Osteoblast (primary cell): ENCODE results near the gene ZBTB44. TPM values are rescaled to one million over a fixed set of nuclear protein-coding genes. Genes with fewer than 3 reads are reported as not detected.
"Not testable (repeated sequence)": the region's sequence is repeated elsewhere in the genome, so short reads cannot be mapped to it uniquely, and the experiment has no call there.

Source experiments
- DNase-seq: peaks from one replicate; pipeline ENCODE4 v3.0.0; 2011; ENCODE audit warnings: low spot score, mixed read lengths; ENCODE audit not compliant: insufficient read length; ENCODE audit errors: missing footprints
- H2AFZ ChIP-seq: 2 replicates; pipeline ENCODE4 v1.6.0; 2011; ENCODE audit warnings: mild to moderate bottlenecking, low read length
- H3K27ac ChIP-seq: 2 replicates; pipeline ENCODE4 v1.5.1; 2011; ENCODE audit warnings: mild to moderate bottlenecking, low read depth, low read length, moderate library complexity
- H3K27me3 ChIP-seq: 2 replicates; pipeline ENCODE4 v1.6.0; 2012; ENCODE audit warnings: mild to moderate bottlenecking, control low read depth, inconsistent platforms, low read length, moderate library complexity; ENCODE audit not compliant: insufficient read depth
- H3K36me3 ChIP-seq: 2 replicates; pipeline ENCODE4 v1.5.1; 2011; ENCODE audit warnings: mild to moderate bottlenecking, low read length, control low read depth, moderate library complexity; ENCODE audit not compliant: insufficient read depth
- H3K4me1 ChIP-seq: 2 replicates; pipeline ENCODE4 v1.5.1; 2011; ENCODE audit warnings: mild to moderate bottlenecking, low read length, control low read depth, moderate library complexity; ENCODE audit not compliant: insufficient read depth
- H3K4me2 ChIP-seq: 2 replicates; pipeline ENCODE4 v1.6.0; 2011; ENCODE audit warnings: mild to moderate bottlenecking, low read length; ENCODE audit not compliant: insufficient read depth
- H3K4me3 ChIP-seq: fragments of 200-600 bp; sonication (generic); 3 replicates; pipeline ENCODE4 v1.5.1; 2012; ENCODE audit warnings: mild to moderate bottlenecking, low read length, inconsistent platforms; ENCODE audit not compliant: insufficient read depth
- H3K79me2 ChIP-seq: 2 replicates; pipeline ENCODE4 v1.6.0; 2012; ENCODE audit warnings: mild to moderate bottlenecking, low read length, control low read depth, inconsistent platforms; ENCODE audit not compliant: insufficient read depth
- H3K9me3 ChIP-seq: 2 replicates; pipeline ENCODE4 v1.5.1; 2011; ENCODE audit warnings: low read depth, low read length, control low read depth
- H4K20me1 ChIP-seq: 2 replicates; pipeline ENCODE4 v1.6.0; 2012; ENCODE audit warnings: mild to moderate bottlenecking, low read length, control low read depth; ENCODE audit not compliant: insufficient read depth
- CTCF ChIP-seq: IDR thresholded peaks from 2 replicates; pipeline ENCODE4 v1.5.1; 2011; ENCODE audit warnings: mild to moderate bottlenecking, low read depth, low read length, moderate library complexity; ENCODE audit errors: extremely low read depth
- total RNA-seq: library from RNA; depleted of rRNA; stranded (reverse); fragments of >200 nt; gene quantifications from 2 replicates; pipeline ENCODE4 v1.2.3, GENCODE V29; 2012

Gene ZBTB44
- total RNA-seq, 1 donor, result 50.3 TPM

GRCh38 chr11:130249371-130249770, 65.3 kb downstream of the ZBTB44 start:
- Histone ChIP-seq H3K27ac (no peak overlapping the region), H4K20me1 (peaks cover 15% of the 10 kb centered on the region), H3K4me1 (peaks cover 10% of the 10 kb centered on the region), H3K27me3 (no peaks in the 10 kb centered on the region), H3K4me3 (no peak overlapping the region), H2AFZ (no peak overlapping the region), H3K36me3 (no peaks in the 10 kb centered on the region), H3K79me2 (peaks cover 3% of the 10 kb centered on the region), H3K9me3 (no peaks in the 10 kb centered on the region), H3K4me2 (no peak overlapping the region)
- no peak for TF ChIP-seq CTCF
- DNase-seq, result no peak

DNA sequence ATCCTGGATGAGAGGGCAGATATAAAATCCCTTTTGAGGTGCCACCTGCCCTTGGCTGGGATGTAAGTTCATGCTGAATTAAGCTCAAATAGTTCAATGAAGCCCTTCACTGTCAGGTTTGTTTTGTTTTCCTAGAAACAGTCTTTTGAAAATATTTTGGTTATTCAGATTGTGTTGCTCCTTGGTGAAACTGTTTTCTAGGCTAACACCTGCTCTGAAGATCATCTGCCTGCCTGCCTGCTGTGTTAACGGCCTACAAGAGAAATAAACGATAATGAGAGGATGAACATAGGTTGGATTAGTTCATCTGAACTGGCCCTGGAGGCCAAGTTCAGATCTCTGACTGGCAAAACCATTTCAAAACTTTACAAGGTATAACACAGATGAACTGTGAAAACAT, 67.4 kb downstream of the ZBTB44 start:
- Histone ChIP-seq H3K27me3 (no peaks in the 10 kb centered on the region), H2AFZ (no peak overlapping the region), H3K4me1 (peaks cover 10% of the 10 kb centered on the region), H3K9me3 (no peaks in the 10 kb centered on the region), H4K20me1 (peaks cover 15% of the 10 kb centered on the region), H3K4me3 (no peak overlapping the region), H3K27ac (no peak overlapping the region), H3K36me3 (no peaks in the 10 kb centered on the region), H3K79me2 (peaks cover 3% of the 10 kb centered on the region), H3K4me2 (no peak overlapping the region)
- no peak for DNase-seq
- TF ChIP-seq CTCF, result no peak

DNA sequence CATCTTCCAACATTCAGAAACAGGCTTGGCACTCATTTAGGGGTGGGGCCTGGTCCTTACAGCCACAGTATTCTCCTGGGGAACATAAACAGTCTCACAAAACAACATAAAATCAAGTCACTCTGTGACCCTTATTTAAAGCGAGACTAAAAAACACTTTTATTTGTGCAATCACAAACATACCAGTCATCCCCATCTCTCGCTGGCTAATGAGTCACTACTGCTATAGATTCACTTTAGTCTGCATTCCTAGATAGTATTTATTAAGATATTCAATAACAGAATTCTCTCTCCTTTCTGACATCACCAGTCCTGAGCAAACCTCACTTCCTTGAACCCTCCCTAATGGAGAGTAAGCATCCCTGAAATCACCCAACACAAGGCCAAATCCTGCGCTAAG, 68.0 kb downstream of the ZBTB44 start:
- peaks cover 15% of the 10 kb centered on the region for H4K20me1 ChIP-seq
- H3K27me3 ChIP-seq, result no peaks in the 10 kb centered on the region
- H3K36me3 ChIP-seq, result no peaks in the 10 kb centered on the region
- TF ChIP-seq CTCF, result no peak
- no peak overlapping the region for H3K4me2 ChIP-seq
- no peak overlapping the region for H2AFZ ChIP-seq
- peak; percentile 78 for DNase-seq
- H3K4me3 ChIP-seq, result no peak overlapping the region
- peaks cover 10% of the 10 kb centered on the region for H3K4me1 ChIP-seq
- H3K79me2 ChIP-seq, result peaks cover 3% of the 10 kb centered on the region
- H3K9me3 ChIP-seq, result no peaks in the 10 kb centered on the region
- H3K27ac ChIP-seq, result no peak overlapping the region

GRCh38 chr11:130246270-130246669, 68.4 kb downstream of the ZBTB44 start:
- H4K20me1 ChIP-seq, result peaks cover 15% of the 10 kb centered on the region
- peaks cover 3% of the 10 kb centered on the region for H3K79me2 ChIP-seq

GRCh38 chr11:130245375-130245774, 69.3 kb downstream of the ZBTB44 start:
- H3K27me3 ChIP-seq, H3K4me3 ChIP-seq, H3K4me2 ChIP-seq, DNase-seq, H3K27ac ChIP-seq, H3K79me2 ChIP-seq, H3K9me3 ChIP-seq, H2AFZ ChIP-seq, H3K4me1 ChIP-seq, H3K36me3 ChIP-seq: not testable (repeated sequence)
- H4K20me1 ChIP-seq, result peaks cover 15% of the 10 kb centered on the region

More at GRCh38 chr11:130246270-130246669, 68.4 kb downstream of the ZBTB44 start:
- Histone ChIP-seq H3K36me3 (no peaks in the 10 kb centered on the region), H3K9me3 (no peaks in the 10 kb centered on the region), H3K27ac (no peak overlapping the region), H3K27me3 (no peaks in the 10 kb centered on the region), H3K4me2 (no peak overlapping the region), H2AFZ (no peak overlapping the region), H3K4me3 (no peak overlapping the region), H3K4me1 (peaks cover 10% of the 10 kb centered on the region)
- DNase-seq, result no peak
- TF ChIP-seq CTCF, result no peak
